NCI-H146 treated with DMSO at 0.1 percent for 48 hours (cell line): Measurements from ENCODE around the gene CHKA.
A peak's percentile ranks its signal among the peaks of the same experiment; 100 is the strongest.

Experiments
- DNase-seq: peaks from one replicate; lab custom pipeline; 2025; ENCODE audit not compliant: unreplicated experiment; lab: John Stamatoyannopoulos, UW

CHKA gene

DNA sequence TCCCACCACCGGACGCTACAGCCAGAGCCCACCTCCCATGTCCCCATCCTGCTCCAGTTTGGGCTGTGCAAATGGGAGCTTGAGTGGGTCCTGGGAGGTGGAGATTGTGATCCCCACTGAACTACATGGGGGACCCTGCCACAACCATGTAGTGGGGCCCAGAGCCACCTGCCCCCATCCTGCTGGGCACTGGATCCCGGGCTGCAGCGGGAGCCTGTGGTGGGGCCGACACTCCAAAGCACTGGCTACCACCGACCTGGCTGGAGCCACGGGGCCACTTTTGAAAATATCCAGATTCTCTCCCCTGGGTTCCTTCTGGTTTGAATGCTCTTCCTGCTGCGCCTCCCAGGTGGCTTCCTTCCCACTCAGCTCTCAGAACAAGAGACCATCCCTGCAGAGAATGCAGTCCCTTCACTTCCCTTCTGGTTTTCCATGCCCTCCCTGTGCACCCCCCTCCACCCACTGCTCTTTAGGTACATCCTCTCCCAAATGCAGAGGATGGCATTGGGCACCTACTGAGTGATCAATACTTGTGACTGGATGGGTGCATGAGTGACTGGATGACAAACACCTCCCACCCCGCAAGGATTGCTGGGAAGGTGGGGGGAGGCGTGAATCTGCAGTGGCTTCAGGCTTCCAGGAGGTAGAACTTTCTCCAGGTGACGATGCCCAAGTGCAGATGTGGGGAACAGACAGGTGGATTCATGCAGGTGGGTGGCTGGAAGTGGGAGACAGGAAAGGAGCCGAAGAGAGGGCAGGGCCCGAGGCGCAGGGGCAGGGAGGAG lies 116.4 kb downstream of the CHKA start:
- peak; percentile 36 for DNase-seq

DNA sequence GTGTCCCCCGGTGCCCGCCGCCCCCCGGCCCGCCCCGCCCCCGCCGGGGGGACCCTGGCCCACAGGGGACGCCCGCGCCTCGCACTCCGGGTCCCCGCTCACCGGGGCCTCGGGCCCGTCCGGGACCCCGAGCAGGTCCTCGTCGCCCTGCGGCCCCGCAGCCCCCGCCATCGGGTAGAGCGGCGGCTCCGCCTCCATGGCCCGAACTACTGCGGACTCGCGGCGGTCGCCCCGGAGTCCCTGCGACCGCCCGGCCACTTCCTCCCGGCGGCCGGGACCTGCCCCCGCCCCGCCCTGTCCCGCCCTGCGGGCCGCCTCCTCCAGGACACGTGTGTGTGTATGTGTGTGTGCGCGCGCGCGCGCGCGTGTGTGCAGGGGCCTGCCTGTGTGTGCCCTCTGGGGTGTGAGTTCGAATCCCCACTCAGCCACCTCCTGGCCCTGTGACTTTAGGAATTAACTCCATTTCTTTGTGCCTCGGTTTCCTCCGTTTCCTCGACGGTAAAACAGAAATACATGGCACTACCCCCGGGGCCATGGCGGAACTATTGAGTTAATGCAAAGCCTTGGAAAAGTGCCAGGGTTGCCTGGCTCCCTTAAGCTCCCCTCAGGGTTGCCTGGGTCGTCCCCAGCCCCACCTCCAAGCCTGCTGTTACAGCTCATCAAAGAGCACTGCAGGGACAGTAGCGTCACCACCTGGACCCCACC lies 117.2 kb downstream of the CHKA start, which contains the start of gene UNC93B1:
TSS of gene UNC93B1 (minus strand) at position 252 of the 705 bp plus-strand sequence. CDS start at position 198, 54 bp downstream.
- peak; percentile 38 for DNase-seq

DNA sequence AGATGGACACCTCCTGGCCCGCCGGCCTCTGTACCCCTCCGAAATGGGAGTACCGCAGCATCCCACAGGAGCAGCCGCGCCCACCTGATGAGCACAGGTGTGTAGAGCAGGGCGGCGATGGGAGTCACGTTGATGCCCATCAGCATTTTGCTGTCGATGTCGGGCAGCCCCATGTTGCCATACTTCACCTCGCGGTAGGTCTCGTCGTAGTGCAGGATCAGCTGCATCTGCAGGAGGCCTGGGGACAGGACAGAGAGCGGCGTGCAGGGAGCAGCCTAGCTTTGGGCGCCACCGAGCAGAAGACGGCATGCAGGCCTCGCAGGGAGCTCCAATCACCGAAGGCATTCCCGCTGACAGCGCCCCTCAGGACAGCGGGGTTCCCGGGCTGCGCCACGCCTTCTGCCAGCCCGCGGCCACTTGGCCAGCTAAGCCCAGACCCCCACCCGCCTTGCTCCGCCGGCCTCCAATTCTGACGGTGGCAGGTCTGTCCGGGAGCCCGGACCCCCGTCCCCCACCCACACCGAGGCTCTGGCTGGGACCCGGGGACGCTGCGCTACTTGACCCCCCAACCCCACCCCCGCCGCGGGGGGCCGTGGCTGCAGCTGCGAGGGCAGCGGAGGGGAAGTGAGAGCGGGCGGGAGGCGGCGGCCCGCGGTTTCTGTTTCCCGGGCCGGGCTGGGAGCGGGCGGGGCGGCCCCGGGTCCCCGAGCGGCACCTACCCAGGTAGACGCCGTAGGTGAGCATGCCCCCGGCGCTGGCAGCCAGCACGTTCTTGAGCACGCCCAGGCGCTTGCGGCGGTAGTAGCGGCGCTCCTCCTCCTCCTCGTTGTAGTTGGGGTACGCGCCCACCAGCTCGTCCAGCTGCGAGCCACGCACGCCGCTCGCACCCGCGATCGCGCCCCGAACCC lies 118.0 kb downstream of the CHKA start:
- DNase-seq: no peak
